MCF 10A (cell line): ENCODE results near the gene PPP6R2. TPM values are rescaled to one million over a fixed set of nuclear protein-coding genes. Genes with fewer than 3 reads are reported as not detected.

ENCODE experiments used
- BruUV-seq: library from RNA; stranded (reverse); fragments of 400-500 nt; replicated peaks from 2 replicates; lab custom pipeline; 2021; lab: Mats Ljungman, UMichigan
- CTCF ChIA-PET: fragments of 300-600 bp; sonication (Branson Sonifier 250); formaldehyde crosslinking; extraction: SDS; loops from one replicate; lab custom pipeline; 2021; ENCODE audit warnings: antibody characterized with exemption, inconsistent platforms; lab: Yijun Ruan, JAX
- POLR2A ChIA-PET: fragments of 300-600, 350-650 bp; sonication (Branson Sonifier 250); formaldehyde crosslinking; extraction: SDS; loops from one replicate; lab custom pipeline; 2020; ENCODE audit warnings: antibody characterized with exemption, inconsistent platforms; lab: Yijun Ruan, JAX
- DNase-seq: peaks from one replicate; pipeline ENCODE4 v3.0.0-alpha.2; 2018; ENCODE audit not compliant: unreplicated experiment
- H3K27ac Mint-ChIP-seq: one replicate; pipeline ENCODE4 v1.8.0; 2022; ENCODE audit warnings: mild to moderate bottlenecking, low read depth, mixed read lengths; ENCODE audit not compliant: unreplicated experiment
- H3K27me3 Mint-ChIP-seq: one replicate; pipeline ENCODE4 v1.8.0; 2022; ENCODE audit warnings: mixed read lengths; ENCODE audit not compliant: insufficient read depth, unreplicated experiment
- H3K36me3 Mint-ChIP-seq: one replicate; pipeline ENCODE4 v1.8.0; 2022; ENCODE audit warnings: mild to moderate bottlenecking, moderate library complexity, mixed read lengths; ENCODE audit not compliant: insufficient read depth, unreplicated experiment
- H3K4me1 Mint-ChIP-seq: one replicate; pipeline ENCODE4 v1.8.0; 2022; ENCODE audit warnings: mixed read lengths; ENCODE audit not compliant: insufficient read depth, unreplicated experiment
- H3K4me3 Mint-ChIP-seq: one replicate; pipeline ENCODE4 v1.8.0; 2022; ENCODE audit warnings: mild to moderate bottlenecking, moderate library complexity, mixed read lengths; ENCODE audit not compliant: unreplicated experiment
- H3K9me3 Mint-ChIP-seq: one replicate; pipeline ENCODE4 v1.8.0; 2022; ENCODE audit warnings: mixed read lengths; ENCODE audit not compliant: unreplicated experiment
- intact Hi-C: fragments of 100-400 bp; cut with micrococcal nuclease; formaldehyde crosslinking; loops from 2 replicates; pipeline ENCODE4 v1.14.1; 2022
- total RNA-seq: library from RNA; stranded (reverse); gene quantifications from 2 replicates; pipeline ENCODE4 v1.2.3, GENCODE V29; 2022
- TF ChIP-seq, protein P1 (sequence below): fragments of 200-600 bp; IDR thresholded peaks from one replicate; pipeline ENCODE4 v1.8.0; 2022; ENCODE audit warnings: antibody characterized with exemption, mild to moderate bottlenecking; ENCODE audit not compliant: unreplicated experiment

PPP6R2 gene
- total RNA-seq, 1 experiment from 2014 or later: 30.1 TPM

GRCh38 chr22:50452649-50453048, 109.5 kb downstream of the PPP6R2 start:
- ChIA-PET POLR2A (interaction anchor here (0.6 to 0.8 kb wide), 3 partner anchors 17 to 45 kb away, joined by 3 read pairs; no protein-coding TSS in a partner anchor), CTCF (interaction anchor here (0.6 to 1.0 kb wide), 3 partner anchors 9 to 240 kb away, joined by 3 to 4 read pairs (median 3); no protein-coding TSS in a partner anchor)

DNA sequence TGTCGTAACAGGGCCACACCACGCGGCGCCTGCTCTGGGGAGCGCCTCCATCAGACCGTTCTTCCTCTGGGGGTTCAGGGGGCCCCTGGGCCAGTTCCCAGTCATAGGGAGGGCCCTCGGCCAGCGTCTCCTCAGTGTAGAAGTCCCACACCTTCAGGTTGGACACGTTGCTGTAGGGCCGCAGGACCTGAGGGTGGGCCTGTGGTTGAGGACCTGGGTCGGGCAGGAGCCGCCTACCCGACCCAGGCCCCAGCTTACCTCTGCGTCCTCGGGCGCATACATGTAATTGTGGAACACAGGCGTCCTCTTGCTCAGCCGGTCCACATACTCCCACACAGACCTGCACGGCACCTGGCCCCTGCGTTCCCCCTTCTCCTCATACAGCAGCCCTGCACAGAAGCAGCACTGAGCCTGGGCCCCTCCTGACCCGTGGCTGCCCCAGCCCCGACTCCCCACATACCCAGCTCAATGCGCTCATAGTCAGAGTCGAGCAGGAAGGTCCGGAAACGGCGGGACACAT, 111.5 kb downstream of the PPP6R2 start:
- intact Hi-C loops: no loop called here
- Mint-ChIP-seq H3K36me3 (peaks cover 56% of the 10 kb centered on the region), H3K9me3 (no peaks in the 10 kb centered on the region), H3K27me3 (no peaks in the 10 kb centered on the region), H3K4me1 (no peaks in the 10 kb centered on the region), H3K4me3 (no peak overlapping the region), H3K27ac (no peak overlapping the region)
- TSS peak; percentile 11 for BruUV-seq
- TF ChIP-seq, protein P1, sequence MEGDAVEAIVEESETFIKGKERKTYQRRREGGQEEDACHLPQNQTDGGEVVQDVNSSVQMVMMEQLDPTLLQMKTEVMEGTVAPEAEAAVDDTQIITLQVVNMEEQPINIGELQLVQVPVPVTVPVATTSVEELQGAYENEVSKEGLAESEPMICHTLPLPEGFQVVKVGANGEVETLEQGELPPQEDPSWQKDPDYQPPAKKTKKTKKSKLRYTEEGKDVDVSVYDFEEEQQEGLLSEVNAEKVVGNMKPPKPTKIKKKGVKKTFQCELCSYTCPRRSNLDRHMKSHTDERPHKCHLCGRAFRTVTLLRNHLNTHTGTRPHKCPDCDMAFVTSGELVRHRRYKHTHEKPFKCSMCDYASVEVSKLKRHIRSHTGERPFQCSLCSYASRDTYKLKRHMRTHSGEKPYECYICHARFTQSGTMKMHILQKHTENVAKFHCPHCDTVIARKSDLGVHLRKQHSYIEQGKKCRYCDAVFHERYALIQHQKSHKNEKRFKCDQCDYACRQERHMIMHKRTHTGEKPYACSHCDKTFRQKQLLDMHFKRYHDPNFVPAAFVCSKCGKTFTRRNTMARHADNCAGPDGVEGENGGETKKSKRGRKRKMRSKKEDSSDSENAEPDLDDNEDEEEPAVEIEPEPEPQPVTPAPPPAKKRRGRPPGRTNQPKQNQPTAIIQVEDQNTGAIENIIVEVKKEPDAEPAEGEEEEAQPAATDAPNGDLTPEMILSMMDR: no peak
- CTCF ChIA-PET: interaction anchor here (0.5 to 1.1 kb wide), 3 partner anchors 18 to 237 kb away, joined by 3 to 5 read pairs (median 4); no protein-coding TSS in a partner anchor
- POLR2A ChIA-PET: no interaction called here
- DNase-seq: no peak

More at GRCh38 chr22:50452649-50453048, 109.5 kb downstream of the PPP6R2 start:
- no peak for DNase-seq
- Mint-ChIP-seq H3K27me3 (no peaks in the 10 kb centered on the region), H3K4me3 (no peak overlapping the region), H3K9me3 (no peaks in the 10 kb centered on the region), H3K27ac (no peak overlapping the region), H3K36me3 (peaks cover 62% of the 10 kb centered on the region), H3K4me1 (no peaks in the 10 kb centered on the region)
- intact Hi-C loops: no loop called here
- TF ChIP-seq, protein P1: no peak
- BruUV-seq: no TSS peak

DNA sequence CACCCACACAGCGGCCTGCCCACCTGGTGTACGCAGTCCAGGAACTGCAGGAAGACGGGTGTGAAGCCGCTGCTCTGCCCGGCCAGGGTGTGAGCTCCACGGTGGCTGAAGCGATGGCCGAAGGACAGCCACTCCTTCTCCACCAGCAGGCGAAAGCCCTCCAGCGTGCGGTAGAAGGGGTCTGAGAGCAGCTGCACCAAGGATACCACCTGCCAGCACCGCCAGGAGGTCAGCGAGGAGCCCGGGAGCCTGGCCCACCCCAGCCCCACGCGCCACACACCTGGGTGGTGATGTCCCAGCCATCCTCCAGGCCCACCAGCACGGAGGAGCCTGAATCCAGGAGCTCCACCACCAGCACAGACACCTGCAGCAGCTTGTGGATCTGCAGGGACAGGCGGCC, 112.1 kb downstream of the PPP6R2 start:
- DNase-seq: no peak
- ChIA-PET POLR2A (no interaction called here), CTCF (interaction anchor here (0.5 to 1.1 kb wide), 4 partner anchors 17 to 96 kb away, joined by 3 to 5 read pairs (median 4); no protein-coding TSS in a partner anchor)
- H3K27ac Mint-ChIP-seq: no peak overlapping the region
- no peaks in the 10 kb centered on the region for H3K9me3 Mint-ChIP-seq
- no TSS peak for BruUV-seq
- intact Hi-C loops: no loop called here
- H3K36me3 Mint-ChIP-seq: peaks cover 51% of the 10 kb centered on the region
- no peaks in the 10 kb centered on the region for H3K27me3 Mint-ChIP-seq
- no peaks in the 10 kb centered on the region for H3K4me1 Mint-ChIP-seq
- TF ChIP-seq, protein P1: no peak
- no peak overlapping the region for H3K4me3 Mint-ChIP-seq

- TF ChIP-seq, protein P1: no peak
- intact Hi-C loops: no loop called here
- Mint-ChIP-seq H3K4me1 (no peaks in the 10 kb centered on the region), H3K27ac (no peak overlapping the region), H3K9me3 (no peaks in the 10 kb centered on the region), H3K27me3 (no peaks in the 10 kb centered on the region), H3K4me3 (no peak overlapping the region), H3K36me3 (peaks cover 51% of the 10 kb centered on the region)
- ChIA-PET POLR2A (interaction anchor here (1.5 to 1.7 kb wide), 2 partner anchors 13 to 165 kb away, joined by 3 to 6 read pairs; no protein-coding TSS in a partner anchor), CTCF (interaction anchor here (0.6 to 0.7 kb wide), 4 partner anchors 30 to 217 kb away, joined by 3 to 6 read pairs (median 3); partner anchors contain the start of gene MIOX)
- DNase-seq: no peak
- no TSS peak for BruUV-seq
Observed at GRCh38 chr22:50456026-50456425, 112.9 kb downstream of the PPP6R2 start.
